ENCODE data around the gene DGCR6. TPM values are rescaled to one million over a fixed set of nuclear protein-coding genes. Genes with fewer than 3 reads are reported as not detected.
"Not testable (repeated sequence)": the region's sequence is repeated elsewhere in the genome, so short reads cannot be mapped to it uniquely, and the experiment has no call there.

DGCR6 gene
- total RNA-seq: 1 to 10 TPM; 2.6 to 4.9 TPM

- Histone ChIP-seq H3K9me3 (no peaks in the 10 kb centered on the region), H3K4me1 (ENCODE audit: control insufficient read depth in 1 of 2, low read depth in 2 of 2) (no peaks in the 10 kb centered on the region), H3K27me3 (replicated peaks; ENCODE audit: insufficient read depth) (no peaks in the 10 kb centered on the region), H3K27ac (no peak within 1 kb of the TSS), H3K4me3 (no peak within 1 kb of the TSS), H3K36me3 (no peaks in the 10 kb centered on the region)
- no peak for TF ChIP-seq CTCF (IDR thresholded peaks at IDR 0.05)
- ATAC-seq (ENCODE audit: insufficient number of reproducible peaks, low FRiP score, low read depth) (peak; percentile 60), DNase-seq (ENCODE audit: low spot score) (no peak)
Measured at GRCh38 chr22:18905540-18906409, at the start of gene DGCR6. Gene DGCR6, plus strand, starts transcription at chr22:18906320. Its CDS starts 55 bp downstream, at chr22:18906375.

- not testable (repeated sequence) for H3K4me3 ChIP-seq; H3K4me1 ChIP-seq (ENCODE audit: control insufficient read depth in 1 of 2, low read depth in 2 of 2); H3K9me3 ChIP-seq; H3K36me3 ChIP-seq; H3K27ac ChIP-seq; DNase-seq (ENCODE audit: low spot score); ATAC-seq (ENCODE audit: insufficient number of reproducible peaks, low FRiP score, low read depth); H3K27me3 ChIP-seq (replicated peaks; ENCODE audit: insufficient read depth)
Measured at GRCh38 chr22:18859314-18859713, 46.8 kb upstream of the DGCR6 start.

GRCh38 chr22:18881260-18881659 lies 24.9 kb upstream of the DGCR6 start:
- not testable (repeated sequence) for H3K36me3 ChIP-seq; H3K27me3 ChIP-seq (replicated peaks; ENCODE audit: insufficient read depth); DNase-seq (ENCODE audit: low spot score); H3K4me1 ChIP-seq (ENCODE audit: control insufficient read depth in 1 of 2, low read depth in 2 of 2); ATAC-seq (ENCODE audit: insufficient number of reproducible peaks, low FRiP score, low read depth); H3K27ac ChIP-seq; H3K9me3 ChIP-seq; H3K4me3 ChIP-seq

GRCh38 chr22:18884465-18884864 lies 21.7 kb upstream of the DGCR6 start:
- H3K4me1 ChIP-seq (ENCODE audit: control insufficient read depth in 1 of 2, low read depth in 2 of 2); H3K27ac ChIP-seq; ATAC-seq (ENCODE audit: insufficient number of reproducible peaks, low FRiP score, low read depth); H3K4me3 ChIP-seq; DNase-seq (ENCODE audit: low spot score); H3K27me3 ChIP-seq (replicated peaks; ENCODE audit: insufficient read depth); H3K36me3 ChIP-seq; H3K9me3 ChIP-seq: not testable (repeated sequence)

GRCh38 chr22:18888115-18888514 lies 18.0 kb upstream of the DGCR6 start:
- no peak for TF ChIP-seq CTCF (IDR thresholded peaks at IDR 0.05)
- ATAC-seq (ENCODE audit: insufficient number of reproducible peaks, low FRiP score, low read depth) (no peak), DNase-seq (ENCODE audit: low spot score) (no peak)
- Histone ChIP-seq H3K9me3 (no peaks in the 10 kb centered on the region), H3K36me3 (no peaks in the 10 kb centered on the region), H3K4me1 (ENCODE audit: control insufficient read depth in 1 of 2, low read depth in 2 of 2) (no peaks in the 10 kb centered on the region), H3K4me3 (no peak overlapping the region), H3K27me3 (replicated peaks; ENCODE audit: insufficient read depth) (no peaks in the 10 kb centered on the region), H3K27ac (no peak overlapping the region)

GRCh38 chr22:18890510-18891192 lies 15.5 kb upstream of the DGCR6 start:
- H3K4me1 ChIP-seq (ENCODE audit: control insufficient read depth in 1 of 2, low read depth in 2 of 2); H3K36me3 ChIP-seq; H3K27ac ChIP-seq; DNase-seq (ENCODE audit: low spot score); H3K9me3 ChIP-seq; H3K27me3 ChIP-seq (replicated peaks; ENCODE audit: insufficient read depth); H3K4me3 ChIP-seq: not testable (repeated sequence)
- ATAC-seq (ENCODE audit: insufficient number of reproducible peaks, low FRiP score, low read depth): peak; percentile 88

- ATAC-seq (ENCODE audit: insufficient number of reproducible peaks, low FRiP score, low read depth); H3K9me3 ChIP-seq; H3K27me3 ChIP-seq (replicated peaks; ENCODE audit: insufficient read depth): not testable (repeated sequence)
Measured at GRCh38 chr22:18893775-18894174, 12.3 kb upstream of the DGCR6 start.

GRCh38 chr22:18896037-18896657 lies 10.0 kb upstream of the DGCR6 start:
- not testable (repeated sequence) for H3K27me3 ChIP-seq (replicated peaks; ENCODE audit: insufficient read depth); H3K9me3 ChIP-seq; H3K4me3 ChIP-seq; DNase-seq (ENCODE audit: low spot score); H3K36me3 ChIP-seq; H3K4me1 ChIP-seq (ENCODE audit: control insufficient read depth in 1 of 2, low read depth in 2 of 2); H3K27ac ChIP-seq
- peak; percentile 55 for ATAC-seq (ENCODE audit: insufficient number of reproducible peaks, low FRiP score, low read depth)

More at GRCh38 chr22:18893775-18894174, 12.3 kb upstream of the DGCR6 start:
- H3K4me3 ChIP-seq; H3K27ac ChIP-seq; H3K4me1 ChIP-seq (ENCODE audit: control insufficient read depth in 1 of 2, low read depth in 2 of 2); H3K36me3 ChIP-seq; DNase-seq (ENCODE audit: low spot score): not testable (repeated sequence)

GRCh38 chr22:18906410-18906745 lies 258 bp downstream of the DGCR6 start:
- H3K4me3 ChIP-seq; H3K27ac ChIP-seq; ATAC-seq (ENCODE audit: insufficient number of reproducible peaks, low FRiP score, low read depth); DNase-seq (ENCODE audit: low spot score); H3K9me3 ChIP-seq; H3K27me3 ChIP-seq (replicated peaks; ENCODE audit: insufficient read depth); H3K36me3 ChIP-seq; H3K4me1 ChIP-seq (ENCODE audit: control insufficient read depth in 1 of 2, low read depth in 2 of 2): not testable (repeated sequence)
